SU-DHL-6 (cell line): ENCODE data around the gene EPAS1.

Experiments
- CTCF ChIP-seq: fragments of 200-600 bp; sonication (generic); IDR thresholded peaks from one replicate; pipeline ENCODE4 v1.5.1; 2017; ENCODE audit warnings: antibody characterized with exemption, mild to moderate bottlenecking, low read length, moderate library complexity; ENCODE audit not compliant: insufficient read depth, poor library complexity, severe bottlenecking
- EZH2phosphoT487 ChIP-seq: fragments of 200-600 bp; sonication (generic), shearing (Covaris generic); conservative IDR thresholded peaks from 2 replicates; pipeline ENCODE4 v1.6.1; 2018; ENCODE audit warnings: mild to moderate bottlenecking, antibody characterized with exemption, low read length, moderate library complexity, mixed read lengths

DNA sequence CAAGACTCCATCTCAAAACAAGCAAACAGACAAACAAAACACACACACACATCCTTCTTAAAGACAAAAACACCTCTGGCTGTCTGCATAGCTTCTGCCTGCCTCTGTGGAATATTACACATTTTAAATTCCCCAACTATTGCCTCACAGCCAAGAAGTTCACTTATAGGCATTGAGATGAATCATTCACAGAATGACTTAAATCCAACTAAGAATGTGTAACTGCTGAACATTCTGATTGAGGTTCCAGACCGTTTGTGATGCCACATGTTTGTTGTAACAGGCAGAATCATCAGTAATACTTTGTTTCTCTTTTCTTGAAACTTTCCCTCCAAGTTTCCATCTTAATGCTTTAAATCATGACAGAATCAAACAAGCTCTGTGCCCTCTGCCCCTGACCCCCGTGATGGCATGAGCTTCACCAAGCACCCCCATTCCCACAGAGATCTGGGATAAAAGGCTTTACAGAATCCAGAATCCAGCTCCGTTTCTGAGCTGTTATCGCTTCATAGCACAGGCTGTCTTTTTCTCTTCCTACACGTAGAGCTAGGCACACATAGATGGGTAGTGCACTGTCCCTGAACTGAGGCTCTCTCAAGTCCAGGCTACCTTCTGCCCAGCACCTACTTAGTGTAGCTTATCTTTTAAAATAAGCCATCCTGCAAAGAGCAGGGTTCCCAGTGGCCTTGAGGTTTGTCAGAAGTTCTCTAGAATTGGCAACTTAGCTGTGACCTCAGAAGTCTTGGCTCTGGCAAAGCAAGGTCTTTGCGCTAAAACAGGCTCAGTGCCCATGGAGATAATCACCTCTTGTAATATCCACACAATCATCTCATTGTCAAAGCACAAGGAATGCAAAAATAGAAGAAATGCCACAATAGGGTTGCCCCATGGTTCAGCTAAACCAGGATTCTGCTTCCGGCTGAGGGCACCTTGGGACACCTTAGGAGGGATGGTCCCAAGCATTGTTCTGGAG is 32.9 kb downstream of the EPAS1 start:
- no peak for TF ChIP-seq CTCF
- no peak for TF ChIP-seq EZH2phosphoT487
